ENCODE results near the gene ZFYVE9. TPM values are rescaled to one million over a fixed set of nuclear protein-coding genes. Genes with fewer than 3 reads are reported as not detected.
A peak's percentile ranks its signal among the peaks of the same experiment; 100 is the strongest.

Gene ZFYVE9
- total and polyA plus RNA-seq, 2 of the 13 experiments (the other 11 are each of a cell fraction or from before 2014, with no cell fraction given), result 9.2 to 19.8 TPM

- TF ChIP-seq, protein P1, sequence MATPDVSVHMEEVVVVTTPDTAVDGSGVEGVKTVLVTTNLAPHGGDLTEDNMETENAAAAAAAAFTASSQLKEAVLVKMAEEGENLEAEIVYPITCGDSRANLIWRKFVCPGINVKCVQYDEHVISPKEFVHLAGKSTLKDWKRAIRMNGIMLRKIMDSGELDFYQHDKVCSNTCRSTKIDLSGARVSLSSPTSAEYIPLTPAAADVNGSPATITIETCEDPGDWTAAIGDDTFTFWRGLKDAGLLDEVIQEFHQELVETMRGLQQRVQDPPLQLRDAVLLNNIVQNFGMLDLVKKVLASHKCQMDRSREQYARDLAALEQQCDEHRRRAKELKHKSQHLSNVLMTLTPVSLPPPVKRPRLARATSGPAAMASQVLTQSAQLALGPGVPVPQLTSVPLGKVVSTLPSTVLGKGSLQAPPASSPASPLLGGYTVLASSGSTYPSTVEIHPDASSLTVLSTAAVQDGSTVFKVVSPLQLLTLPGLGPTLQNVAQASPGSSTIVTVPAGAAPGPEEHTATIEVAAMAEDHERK (CRISPR knock-in tag; IDR thresholded peaks at IDR 0.05; ENCODE audit: low read depth), result no peak
- TF ChIP-seq, protein P2, sequence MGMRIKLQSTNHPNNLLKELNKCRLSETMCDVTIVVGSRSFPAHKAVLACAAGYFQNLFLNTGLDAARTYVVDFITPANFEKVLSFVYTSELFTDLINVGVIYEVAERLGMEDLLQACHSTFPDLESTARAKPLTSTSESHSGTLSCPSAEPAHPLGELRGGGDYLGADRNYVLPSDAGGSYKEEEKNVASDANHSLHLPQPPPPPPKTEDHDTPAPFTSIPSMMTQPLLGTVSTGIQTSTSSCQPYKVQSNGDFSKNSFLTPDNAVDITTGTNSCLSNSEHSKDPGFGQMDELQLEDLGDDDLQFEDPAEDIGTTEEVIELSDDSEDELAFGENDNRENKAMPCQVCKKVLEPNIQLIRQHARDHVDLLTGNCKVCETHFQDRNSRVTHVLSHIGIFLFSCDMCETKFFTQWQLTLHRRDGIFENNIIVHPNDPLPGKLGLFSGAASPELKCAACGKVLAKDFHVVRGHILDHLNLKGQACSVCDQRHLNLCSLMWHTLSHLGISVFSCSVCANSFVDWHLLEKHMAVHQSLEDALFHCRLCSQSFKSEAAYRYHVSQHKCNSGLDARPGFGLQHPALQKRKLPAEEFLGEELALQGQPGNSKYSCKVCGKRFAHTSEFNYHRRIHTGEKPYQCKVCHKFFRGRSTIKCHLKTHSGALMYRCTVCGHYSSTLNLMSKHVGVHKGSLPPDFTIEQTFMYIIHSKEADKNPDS (CRISPR knock-in tag; IDR thresholded peaks at IDR 0.05), result no peak
- no peak for TF ChIP-seq PLSCR1 (CRISPR knock-in tag; IDR thresholded peaks at IDR 0.05; ENCODE audit: borderline replicate concordance)
- TF ChIP-seq CHCHD3 (CRISPR knock-in tag; IDR thresholded peaks at IDR 0.05), result no peak
- TF ChIP-seq POLR2G (IDR thresholded peaks at IDR 0.05; ENCODE audit: low read depth, low read length), result no peak
- peak; percentile 92 to 93 for TF ChIP-seq NR2F1 (CRISPR knock-in tag; IDR thresholded peaks at IDR 0.05)
- TF ChIP-seq NBN (conservative IDR thresholded peaks at IDR 0.05), result no peak
- TF ChIP-seq SP2 (CRISPR knock-in tag; IDR thresholded peaks at IDR 0.05), result no peak
- peak; percentile 63; the same call in 1 of the 2 replicates for TF ChIP-seq PPARG (CRISPR knock-in tag; conservative IDR thresholded peaks at IDR 0.05)
- TF ChIP-seq MATR3 (CRISPR knock-in tag; IDR thresholded peaks at IDR 0.05), result no peak
- no peak for TF ChIP-seq ZNF775 (CRISPR knock-in tag; IDR thresholded peaks at IDR 0.05; ENCODE audit: borderline replicate concordance)
- no peak for TF ChIP-seq ZNF180 (CRISPR knock-in tag; IDR thresholded peaks at IDR 0.05; ENCODE audit: borderline replicate concordance, low read depth)
- no peak for TF ChIP-seq DNMT3B (CRISPR knock-in tag; conservative IDR thresholded peaks at IDR 0.05)
- no peak for TF ChIP-seq DZIP1 (CRISPR knock-in tag; IDR thresholded peaks at IDR 0.05)
- no peak for TF ChIP-seq ZNF496 (CRISPR knock-in tag; IDR thresholded peaks at IDR 0.05; ENCODE audit: insufficient replicate concordance)
- no peak for TF ChIP-seq CCDC6 (CRISPR knock-in tag; IDR thresholded peaks at IDR 0.05)
- no peak for TF ChIP-seq XBP1 (CRISPR knock-in tag; IDR thresholded peaks at IDR 0.05)
- TF ChIP-seq REL (CRISPR knock-in tag; conservative IDR thresholded peaks at IDR 0.05), result no peak
- TF ChIP-seq, protein P3, sequence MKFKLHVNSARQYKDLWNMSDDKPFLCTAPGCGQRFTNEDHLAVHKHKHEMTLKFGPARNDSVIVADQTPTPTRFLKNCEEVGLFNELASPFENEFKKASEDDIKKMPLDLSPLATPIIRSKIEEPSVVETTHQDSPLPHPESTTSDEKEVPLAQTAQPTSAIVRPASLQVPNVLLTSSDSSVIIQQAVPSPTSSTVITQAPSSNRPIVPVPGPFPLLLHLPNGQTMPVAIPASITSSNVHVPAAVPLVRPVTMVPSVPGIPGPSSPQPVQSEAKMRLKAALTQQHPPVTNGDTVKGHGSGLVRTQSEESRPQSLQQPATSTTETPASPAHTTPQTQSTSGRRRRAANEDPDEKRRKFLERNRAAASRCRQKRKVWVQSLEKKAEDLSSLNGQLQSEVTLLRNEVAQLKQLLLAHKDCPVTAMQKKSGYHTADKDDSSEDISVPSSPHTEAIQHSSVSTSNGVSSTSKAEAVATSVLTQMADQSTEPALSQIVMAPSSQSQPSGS (CRISPR knock-in tag; IDR thresholded peaks at IDR 0.05), result peak; percentile 33; the same call in 1 of the 2 replicates
- TF ChIP-seq ZNF557 (CRISPR knock-in tag; IDR thresholded peaks at IDR 0.05), result no peak
- TF ChIP-seq, protein P4, sequence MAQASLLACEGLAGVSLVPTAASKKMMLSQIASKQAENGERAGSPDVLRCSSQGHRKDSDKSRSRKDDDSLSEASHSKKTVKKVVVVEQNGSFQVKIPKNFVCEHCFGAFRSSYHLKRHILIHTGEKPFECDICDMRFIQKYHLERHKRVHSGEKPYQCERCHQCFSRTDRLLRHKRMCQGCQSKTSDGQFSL (CRISPR knock-in tag; IDR thresholded peaks at IDR 0.05), result no peak
Observed at GRCh38 chr1:52098139-52098871, 43.6 kb upstream of the ZFYVE9 start (continued).

Measured in HepG2 (cell line).